ENCODE results near the gene TRMT2A. TPM values are rescaled to one million over a fixed set of nuclear protein-coding genes. Genes with fewer than 3 reads are reported as not detected.

The TRMT2A gene
- total RNA-seq, 6 experiments from 2014 or later = 26.9 to 54.6 (median 29.1) TPM

DNA sequence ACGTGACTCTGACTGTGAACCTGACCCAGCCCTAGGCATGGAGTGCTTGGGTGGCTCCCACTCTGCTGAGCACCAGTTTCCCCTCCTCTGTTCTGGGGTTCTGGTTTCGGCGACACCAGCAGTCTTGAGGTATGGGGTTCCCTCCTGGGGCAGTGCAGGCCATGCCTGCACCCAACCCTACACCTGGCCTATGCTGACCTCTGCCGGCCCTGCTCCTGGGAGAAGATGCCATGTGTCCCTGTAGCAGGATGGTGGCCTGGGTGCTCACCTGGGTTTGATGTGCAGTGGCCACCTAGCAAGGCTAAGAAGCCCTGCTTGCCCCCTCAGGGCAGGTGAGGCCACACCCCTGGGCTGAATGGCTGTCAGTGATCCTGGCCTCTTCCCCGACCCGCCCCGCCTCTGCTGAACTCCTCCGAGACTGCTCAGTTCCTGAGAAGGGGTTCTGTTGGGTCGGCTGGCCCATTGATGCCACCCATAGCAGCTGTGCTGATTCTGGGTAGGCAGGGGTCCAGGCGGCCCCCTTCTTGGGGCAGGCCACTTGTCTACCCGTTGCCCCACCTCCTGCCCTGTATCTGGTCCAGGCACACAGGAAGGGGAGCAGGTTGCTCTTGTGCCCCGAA is 17.0 kb upstream of the TRMT2A start:
- TF ChIP-seq POLR2A (IDR thresholded peaks at IDR 0.05) = no peak
- TF ChIP-seq, protein P1, sequence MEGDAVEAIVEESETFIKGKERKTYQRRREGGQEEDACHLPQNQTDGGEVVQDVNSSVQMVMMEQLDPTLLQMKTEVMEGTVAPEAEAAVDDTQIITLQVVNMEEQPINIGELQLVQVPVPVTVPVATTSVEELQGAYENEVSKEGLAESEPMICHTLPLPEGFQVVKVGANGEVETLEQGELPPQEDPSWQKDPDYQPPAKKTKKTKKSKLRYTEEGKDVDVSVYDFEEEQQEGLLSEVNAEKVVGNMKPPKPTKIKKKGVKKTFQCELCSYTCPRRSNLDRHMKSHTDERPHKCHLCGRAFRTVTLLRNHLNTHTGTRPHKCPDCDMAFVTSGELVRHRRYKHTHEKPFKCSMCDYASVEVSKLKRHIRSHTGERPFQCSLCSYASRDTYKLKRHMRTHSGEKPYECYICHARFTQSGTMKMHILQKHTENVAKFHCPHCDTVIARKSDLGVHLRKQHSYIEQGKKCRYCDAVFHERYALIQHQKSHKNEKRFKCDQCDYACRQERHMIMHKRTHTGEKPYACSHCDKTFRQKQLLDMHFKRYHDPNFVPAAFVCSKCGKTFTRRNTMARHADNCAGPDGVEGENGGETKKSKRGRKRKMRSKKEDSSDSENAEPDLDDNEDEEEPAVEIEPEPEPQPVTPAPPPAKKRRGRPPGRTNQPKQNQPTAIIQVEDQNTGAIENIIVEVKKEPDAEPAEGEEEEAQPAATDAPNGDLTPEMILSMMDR (IDR thresholded peaks at IDR 0.05) = no peak
- Histone ChIP-seq H3K4me3 (no peak overlapping the region), H3K27ac (no peak overlapping the region), H3K9me3 (no peaks in the 10 kb centered on the region), H3K36me3 (no peaks in the 10 kb centered on the region), H3K4me1 (peaks cover 0 to 19% (median 9%) of the 10 kb centered on the region in 4 donors), H3K27me3 (no peaks in the 10 kb centered on the region)
- ATAC-seq = no peak
- no CpG with 5 or more reads among the region's 12 CpGs for WGBS (ENCODE audit: insufficient coverage, low coverage, low lambda C conversion rate, missing lambda C conversion rate)
- intact Hi-C loops (cut with DNase I) = no loop called here
- no peak for DNase-seq

DNA sequence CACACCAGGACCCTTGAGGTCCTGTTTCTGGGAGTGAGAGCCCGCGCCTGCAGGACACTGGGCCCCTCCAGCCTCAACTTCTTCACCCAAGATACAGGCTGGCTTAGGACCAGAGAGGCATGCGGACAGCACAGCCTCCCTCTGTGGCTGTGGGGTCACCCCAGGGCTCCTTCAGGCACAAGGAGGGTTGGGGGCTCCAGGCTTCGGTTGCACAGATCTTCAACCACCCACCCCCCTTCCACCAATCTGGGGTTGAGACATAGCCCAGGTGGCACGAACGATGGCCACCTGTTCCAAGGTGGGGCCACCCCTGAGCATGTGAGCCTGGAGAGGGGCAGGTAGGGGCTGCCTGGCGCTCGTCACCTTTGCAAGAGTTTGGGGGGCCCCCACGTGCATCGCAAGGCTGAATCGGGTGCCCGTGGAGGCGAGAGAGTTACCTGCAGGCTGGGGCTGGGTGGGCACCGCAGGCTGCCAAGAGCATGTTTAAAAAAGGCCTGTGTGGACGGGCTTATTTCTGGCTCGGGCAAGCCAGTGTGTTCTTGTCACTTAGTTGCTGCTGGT is 15.7 kb upstream of the TRMT2A start:
- Histone ChIP-seq H3K4me3 (peak overlapping the region; percentile 53 to 96 (median 87)), H3K27me3 (no peaks in the 10 kb centered on the region), H3K36me3 (no peaks in the 10 kb centered on the region), H3K9me3 (no peaks in the 10 kb centered on the region), H3K27ac (no peak overlapping the region), H3K4me1 (peaks cover 0 to 29% (median 14%) of the 10 kb centered on the region in 4 donors)
- DNase-seq (no peak), ATAC-seq (no peak)
- TF ChIP-seq, protein P1 (IDR thresholded peaks at IDR 0.05) = no peak
- TF ChIP-seq POLR2A (IDR thresholded peaks at IDR 0.05) = no peak
- intact Hi-C loops (cut with DNase I) = no loop called here
- 80% methylated on average over 2 of the region's 16 CpGs for WGBS (ENCODE audit: insufficient coverage, low coverage, low lambda C conversion rate, missing lambda C conversion rate)

DNA sequence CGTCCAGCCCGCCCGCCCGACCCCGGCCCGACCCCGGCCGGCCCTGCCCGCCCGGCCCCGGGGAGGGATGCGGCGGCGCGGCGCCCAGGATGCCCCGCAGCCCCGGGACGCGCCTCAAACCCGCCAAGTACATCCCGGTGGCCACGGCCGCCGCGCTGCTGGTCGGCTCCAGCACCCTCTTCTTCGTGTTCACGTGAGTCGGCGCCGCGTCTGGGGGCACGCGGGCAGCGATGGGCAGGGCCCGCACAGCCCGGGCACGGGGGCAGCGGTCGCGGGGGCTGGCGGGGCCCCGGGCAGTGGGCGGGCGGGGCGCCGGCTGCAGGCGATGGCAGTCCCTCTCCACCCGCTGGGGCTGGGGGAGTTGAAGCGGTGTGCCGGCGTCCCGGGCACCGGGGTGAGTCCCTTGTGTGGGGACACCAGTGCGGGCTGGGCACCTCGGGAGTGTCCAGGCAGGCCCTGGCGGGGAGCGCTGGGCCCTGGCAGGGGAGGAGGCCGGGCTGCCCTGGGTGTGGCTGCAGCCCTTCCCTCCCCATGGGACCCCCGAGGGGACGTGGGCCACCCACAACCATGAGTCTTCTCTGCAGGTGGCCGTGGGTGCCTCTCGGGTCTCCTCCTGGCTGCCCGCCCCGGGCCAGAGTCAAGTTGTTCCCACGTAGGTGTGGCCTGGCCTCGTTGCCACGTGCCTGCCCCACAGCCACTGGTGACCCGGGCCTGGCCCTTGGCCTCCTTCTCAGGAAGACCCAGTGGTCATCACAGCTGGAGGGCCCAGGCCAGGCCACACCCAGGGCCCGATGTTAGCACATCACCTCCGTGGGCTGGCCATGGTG is 15.0 kb upstream of the TRMT2A start:
- H3K27ac ChIP-seq = peak overlapping the region in 2 of 3 donors; percentile 2 to 21

DNA sequence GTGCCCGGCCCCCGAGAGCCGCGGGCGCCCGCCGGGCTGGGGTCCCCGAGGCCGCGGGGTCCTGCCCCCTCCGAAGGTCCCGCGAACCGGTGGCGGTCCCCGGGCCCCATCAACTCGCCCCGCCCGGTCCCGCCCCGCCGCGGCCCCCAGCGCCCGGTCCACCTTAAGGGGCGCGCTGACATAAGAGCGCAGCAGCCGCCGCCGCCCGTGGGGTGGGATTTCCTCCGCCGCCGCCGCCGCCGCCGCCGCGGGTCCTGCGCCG is 14.5 kb upstream of the TRMT2A start, which contains the start of gene ZDHHC8:
ZDHHC8 (plus strand) TSS at position 208 of the 262 bp plus-strand sequence. CDS start 144 bp downstream, outside the sequence.
- no peaks in the 10 kb centered on the region for H3K9me3 ChIP-seq
- H3K4me1 ChIP-seq = peaks cover 0 to 32% (median 15%) of the 10 kb centered on the region in 4 donors
- intact Hi-C loops (cut with DNase I) = no loop called here
- H3K36me3 ChIP-seq = no peaks in the 10 kb centered on the region
- DNase-seq = peak in 1 of 3 donors; percentile 52
- no CpG with 5 or more reads among the region's 43 CpGs for WGBS (ENCODE audit: insufficient coverage, low coverage, low lambda C conversion rate, missing lambda C conversion rate)
- H3K27me3 ChIP-seq = no peaks in the 10 kb centered on the region
- no peak for TF ChIP-seq POLR2A (IDR thresholded peaks at IDR 0.05)
- TF ChIP-seq, protein P1 (IDR thresholded peaks at IDR 0.05) = no peak
- H3K27ac ChIP-seq = peak within 1 kb of the TSS; percentile 69 to 82 (median 74)
- ATAC-seq = peak; percentile 38 to 59 (median 42)
- H3K4me3 ChIP-seq = peak within 1 kb of the TSS; percentile 54 to 96 (median 87)

More for the DNA sequence above, 15.0 kb upstream of the TRMT2A start:
- H3K4me3 ChIP-seq = peak overlapping the region; percentile 53 to 96 (median 87)
- intact Hi-C loops (cut with DNase I) = no loop called here
- no peaks in the 10 kb centered on the region for H3K9me3 ChIP-seq
- TF ChIP-seq, protein P1 (IDR thresholded peaks at IDR 0.05) = no peak
- no peak for TF ChIP-seq POLR2A (IDR thresholded peaks at IDR 0.05)
- ATAC-seq (peak in 3 of 4 donors; percentile 6 to 14 (median 8)), DNase-seq (peak in 2 of 3 donors; percentile 57 to 68)
- peaks cover 0 to 29% (median 14%) of the 10 kb centered on the region in 4 donors for H3K4me1 ChIP-seq
- 0% methylated on average over 4 of the region's 72 CpGs for WGBS (ENCODE audit: insufficient coverage, low coverage, low lambda C conversion rate, missing lambda C conversion rate)
- no peaks in the 10 kb centered on the region for H3K36me3 ChIP-seq
- no peaks in the 10 kb centered on the region for H3K27me3 ChIP-seq
